Measurements from ENCODE around the gene PTCH2. TPM values are rescaled to one million over a fixed set of nuclear protein-coding genes. Genes with fewer than 3 reads are reported as not detected.

PTCH2 gene
- total and polyA plus RNA-seq, 2 of the 13 experiments (the other 11 are each of a cell fraction or from before 2014, with no cell fraction given): 0.60 to 1.5 TPM

DNA sequence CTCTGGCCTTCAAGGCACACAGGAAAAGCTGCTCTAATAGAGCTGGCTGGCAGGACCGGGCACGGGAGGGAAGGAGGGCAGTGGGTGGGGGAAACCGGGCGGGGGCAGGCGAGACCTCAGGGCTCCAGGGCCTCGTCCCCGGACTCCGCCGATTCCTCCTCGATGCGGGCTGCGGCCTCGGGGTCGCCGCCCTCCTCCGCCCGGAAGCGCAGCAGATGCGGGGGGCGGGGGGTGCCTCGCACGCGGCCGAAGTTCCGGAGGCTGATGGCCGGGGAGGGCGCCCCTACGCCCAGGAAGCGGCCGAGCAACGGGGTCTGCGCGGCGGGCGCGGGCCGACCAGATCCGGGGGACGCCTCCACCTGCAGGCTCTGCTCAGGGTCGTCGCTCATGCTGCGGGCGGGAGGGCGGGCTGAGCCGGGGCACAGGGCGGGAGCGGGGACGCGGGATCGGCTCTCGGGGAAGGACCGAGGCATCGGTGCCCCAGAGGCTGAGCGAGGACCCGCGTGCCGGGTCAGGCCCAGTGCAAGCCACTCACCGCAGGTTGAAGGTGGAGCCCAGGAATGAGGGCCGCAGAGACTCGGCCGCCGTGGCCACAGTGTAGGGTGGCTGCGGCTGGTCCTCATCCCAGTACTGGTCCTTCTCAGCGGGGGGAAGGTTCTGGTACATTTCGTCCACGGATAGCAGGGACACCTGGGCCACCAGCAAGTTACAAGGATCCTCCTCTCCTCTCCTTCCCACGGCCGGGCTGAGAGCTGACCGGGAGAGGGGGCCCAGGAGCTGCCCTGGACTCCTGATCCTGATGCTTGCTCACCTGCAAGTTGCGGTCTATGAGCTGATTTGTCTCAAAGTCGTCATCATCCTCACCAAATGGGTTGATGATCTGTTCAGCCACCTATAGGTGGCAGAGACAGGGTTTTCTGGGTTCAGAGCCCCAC is 58.7 kb downstream of the PTCH2 start (continued):
- TF ChIP-seq, protein P1, sequence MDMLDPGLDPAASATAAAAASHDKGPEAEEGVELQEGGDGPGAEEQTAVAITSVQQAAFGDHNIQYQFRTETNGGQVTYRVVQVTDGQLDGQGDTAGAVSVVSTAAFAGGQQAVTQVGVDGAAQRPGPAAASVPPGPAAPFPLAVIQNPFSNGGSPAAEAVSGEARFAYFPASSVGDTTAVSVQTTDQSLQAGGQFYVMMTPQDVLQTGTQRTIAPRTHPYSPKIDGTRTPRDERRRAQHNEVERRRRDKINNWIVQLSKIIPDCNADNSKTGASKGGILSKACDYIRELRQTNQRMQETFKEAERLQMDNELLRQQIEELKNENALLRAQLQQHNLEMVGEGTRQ (IDR thresholded peaks at IDR 0.05; ENCODE audit: low read depth, low read length): no peak
- TF ChIP-seq, protein P1 (CRISPR knock-in tag; IDR thresholded peaks at IDR 0.05; ENCODE audit: borderline replicate concordance): no peak
- peak; percentile 91 for TF ChIP-seq ZFX (CRISPR knock-in tag; IDR thresholded peaks at IDR 0.05; ENCODE audit: low read depth)
- TF ChIP-seq ATF4 (CRISPR knock-in tag; IDR thresholded peaks at IDR 0.05): no peak
- 0 out of 2 replicates have a peak, but pooled peaks have one; percentile 74 for TF ChIP-seq CREBL2 (CRISPR knock-in tag; IDR thresholded peaks at IDR 0.05; ENCODE audit: borderline replicate concordance)
- TF ChIP-seq MYC (CRISPR knock-in tag; IDR thresholded peaks at IDR 0.05; ENCODE audit: borderline replicate concordance): peak; percentile 93
- TF ChIP-seq SNAI1 (CRISPR knock-in tag; IDR thresholded peaks at IDR 0.05; ENCODE audit: borderline replicate concordance): no peak; the same call in 1 of the 2 replicates
- no peak for TF ChIP-seq GFI1 (CRISPR knock-in tag; IDR thresholded peaks at IDR 0.05; ENCODE audit: borderline replicate concordance)
- TF ChIP-seq ZNF784 (CRISPR knock-in tag; IDR thresholded peaks at IDR 0.05; ENCODE audit: borderline replicate concordance): peak; percentile 24; the same call in 1 of the 2 replicates
- no peak for TF ChIP-seq ZFP36L1 (CRISPR knock-in tag; IDR thresholded peaks at IDR 0.05)
- TF ChIP-seq TFDP1 (CRISPR knock-in tag; IDR thresholded peaks at IDR 0.05; ENCODE audit: borderline replicate concordance): peak; percentile 52; the same call in 1 of the 2 replicates
- TF ChIP-seq CENPX (CRISPR knock-in tag; IDR thresholded peaks at IDR 0.05): no peak
- TF ChIP-seq NFE2L2 (IDR thresholded peaks at IDR 0.05; ENCODE audit: low read length): no peak
- no peak for TF ChIP-seq ISX (CRISPR knock-in tag; conservative IDR thresholded peaks at IDR 0.05)
- no peak for TF ChIP-seq ZEB1 (IDR thresholded peaks at IDR 0.05; ENCODE audit: insufficient replicate concordance, low read depth)
- peak; percentile 13 for TF ChIP-seq HDAC2 (CRISPR knock-in tag; IDR thresholded peaks at IDR 0.05)
- no peak for TF ChIP-seq HHEX (CRISPR knock-in tag; IDR thresholded peaks at IDR 0.05)
- TF ChIP-seq ZNF496 (CRISPR knock-in tag; IDR thresholded peaks at IDR 0.05; ENCODE audit: insufficient replicate concordance): no peak
- TF ChIP-seq SMARCC2 (IDR thresholded peaks at IDR 0.05): no peak
- no peak for TF ChIP-seq SNRNP70 (IDR thresholded peaks at IDR 0.05; ENCODE audit: low read depth, low read length)
- TF ChIP-seq TSC22D2 (CRISPR knock-in tag; IDR thresholded peaks at IDR 0.05; ENCODE audit: borderline replicate concordance): 0 out of 2 replicates have a peak, but pooled peaks have one; percentile 35
- TF ChIP-seq KAT8 (CRISPR knock-in tag; IDR thresholded peaks at IDR 0.05): no peak
- TF ChIP-seq ZMYM4 (CRISPR knock-in tag; IDR thresholded peaks at IDR 0.05): peak; percentile 45
- no peak for TF ChIP-seq JUN (CRISPR knock-in tag; IDR thresholded peaks at IDR 0.05)

Data from HepG2 (cell line).